Measurements from ENCODE around the gene POLG2.

Gene POLG2

DNA sequence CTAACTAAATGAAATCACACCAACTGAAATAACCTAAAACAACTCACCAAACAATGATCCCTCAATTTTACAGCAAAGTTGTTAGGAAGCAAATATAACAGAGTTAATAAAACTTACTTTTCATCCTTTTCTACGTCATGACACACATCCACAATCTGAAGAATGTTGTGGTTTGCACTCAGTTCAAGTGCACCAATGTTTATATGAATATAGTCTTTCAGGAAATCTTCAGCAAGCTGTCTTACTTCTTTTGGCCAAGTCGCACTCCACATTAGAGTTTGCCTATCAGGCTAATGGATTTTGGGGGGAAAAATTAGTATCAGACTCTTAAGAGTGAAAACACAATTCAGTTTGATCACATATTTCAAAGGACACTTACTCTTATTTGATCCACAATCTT is 6.0 kb upstream of the POLG2 start:
- TF ChIP-seq CTCF (conservative IDR thresholded peaks at IDR 0.05; ENCODE audit: low read depth, low read length): no peak
- peak; percentile 68 for DNase-seq (ENCODE audit: low read depth)
- peak overlapping the region; percentile 100 for H3K4me3 ChIP-seq (ENCODE audit: low read depth, low read length)

DNA sequence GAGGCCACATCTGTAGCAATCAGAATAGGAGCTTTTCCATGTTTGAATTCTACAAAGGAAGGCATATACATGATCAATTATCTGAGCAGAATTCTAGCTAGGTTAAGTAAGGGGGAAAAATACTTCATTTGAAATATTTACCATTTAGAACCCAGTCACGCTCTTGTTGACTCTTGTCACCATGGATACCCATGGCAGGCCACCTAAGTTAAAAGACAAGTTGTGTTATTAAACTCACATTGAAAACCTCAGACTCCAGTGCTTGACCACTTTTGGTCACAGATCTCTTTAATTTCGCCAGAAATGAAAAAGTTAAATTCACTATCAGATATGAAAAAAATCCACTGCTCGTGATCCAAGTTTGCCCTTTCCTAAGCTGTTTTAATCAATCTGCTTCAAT is 5.2 kb upstream of the POLG2 start:
- H3K4me3 ChIP-seq (ENCODE audit: low read depth, low read length): no peak overlapping the region
- DNase-seq (ENCODE audit: low read depth): no peak
- TF ChIP-seq CTCF (conservative IDR thresholded peaks at IDR 0.05; ENCODE audit: low read depth, low read length): no peak

DNA sequence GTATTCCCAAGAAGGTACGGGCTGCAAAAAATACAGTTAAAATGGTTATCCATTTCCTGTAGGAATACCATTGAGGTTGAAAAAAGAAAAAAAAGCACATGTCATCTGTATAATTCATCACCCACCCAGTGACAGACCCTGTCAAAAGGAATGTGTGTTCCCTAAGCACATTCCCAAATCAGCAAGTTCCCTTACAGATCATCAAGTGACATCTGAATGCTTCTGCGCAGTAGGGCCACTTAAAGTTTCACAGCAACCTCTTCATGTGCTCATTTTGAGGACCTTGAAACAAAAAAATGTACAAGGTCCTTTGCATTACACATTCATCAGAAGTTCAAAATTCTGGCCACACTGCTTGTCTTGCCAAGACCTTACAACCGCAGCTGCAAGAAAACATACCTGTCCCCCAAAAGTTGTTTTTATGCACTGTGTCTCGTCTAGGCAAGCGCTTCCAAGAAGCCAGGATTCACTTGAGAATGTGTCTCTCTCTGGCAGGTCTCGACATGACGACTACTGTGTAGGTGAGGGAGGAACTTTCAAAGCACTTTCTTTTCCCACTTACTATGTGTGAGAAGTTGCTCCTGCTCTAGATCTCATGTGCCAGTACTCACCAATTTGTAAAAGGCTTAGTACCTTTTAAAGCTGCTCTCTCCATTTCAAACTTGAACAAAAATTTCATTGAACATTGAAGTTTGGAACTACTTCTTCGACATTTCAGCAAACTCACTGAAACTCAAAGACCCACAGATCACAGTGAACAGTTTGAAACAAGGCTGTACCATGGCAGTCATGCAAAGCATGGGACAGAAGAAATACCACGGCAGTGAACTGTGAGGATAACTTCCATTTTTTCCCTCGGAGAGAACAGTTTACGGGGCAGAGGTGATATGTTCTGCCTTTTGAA is 4.3 kb upstream of the POLG2 start:
- TF ChIP-seq CTCF (conservative IDR thresholded peaks at IDR 0.05; ENCODE audit: low read depth, low read length): no peak
- no peak overlapping the region for H3K4me3 ChIP-seq (ENCODE audit: low read depth, low read length)
- DNase-seq (ENCODE audit: low read depth): no peak

DNA sequence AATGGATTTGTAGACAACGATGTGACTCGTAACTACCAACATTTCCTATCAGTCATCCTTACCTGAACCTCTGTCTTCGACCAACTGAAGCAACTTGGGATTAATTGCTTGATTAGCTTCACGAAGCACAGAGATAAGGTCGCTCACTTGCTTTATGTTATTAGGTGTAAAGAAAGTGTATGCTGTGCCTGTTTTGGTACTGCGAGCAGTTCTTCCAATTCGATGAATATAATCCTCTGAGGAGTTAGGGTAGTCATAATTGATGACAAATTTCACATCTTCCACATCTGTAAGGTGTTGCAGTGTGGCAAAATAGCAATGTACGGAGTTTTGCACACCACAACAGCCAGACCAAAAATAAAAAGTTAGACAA is 3.6 kb upstream of the POLG2 start:
- no peak for DNase-seq (ENCODE audit: low read depth)
- TF ChIP-seq CTCF (conservative IDR thresholded peaks at IDR 0.05; ENCODE audit: low read depth, low read length): no peak

DNA sequence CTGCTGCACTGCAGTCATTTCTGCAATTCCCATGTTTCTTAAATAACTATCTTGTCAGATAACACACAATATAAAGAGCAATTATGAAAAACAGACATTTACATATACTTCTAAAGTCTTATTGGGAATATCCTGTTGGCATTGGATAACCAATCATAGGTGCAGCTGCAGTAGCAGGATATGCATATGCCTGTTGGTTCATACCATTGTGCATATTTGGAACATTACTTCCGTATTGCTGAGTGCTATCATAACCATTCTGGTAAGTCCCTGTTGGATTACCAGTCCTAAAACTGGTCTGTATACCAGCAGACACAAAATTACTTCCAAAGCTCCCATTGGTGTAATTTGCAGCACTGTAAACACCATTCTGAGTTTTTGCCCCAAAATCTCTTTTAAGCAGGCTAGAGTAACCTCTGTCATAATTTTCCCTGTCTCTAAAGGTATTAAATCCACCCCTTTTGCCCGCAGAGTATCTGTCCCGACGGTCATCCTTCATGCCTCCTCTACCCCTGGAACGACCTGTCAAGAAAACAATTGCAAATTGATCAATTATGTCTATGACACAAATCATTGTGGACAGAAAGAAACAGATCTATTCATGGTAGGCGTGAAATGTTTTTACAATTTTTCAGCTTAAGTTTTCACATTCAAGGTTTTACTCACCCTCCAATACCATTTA is 3.1 kb upstream of the POLG2 start:
- no peak overlapping the region for H3K4me3 ChIP-seq (ENCODE audit: low read depth, low read length)
- no peak for TF ChIP-seq CTCF (conservative IDR thresholded peaks at IDR 0.05; ENCODE audit: low read depth, low read length)
- peak; percentile 48 for DNase-seq (ENCODE audit: low read depth)

More for the DNA sequence above, 3.6 kb upstream of the POLG2 start:
- no peak overlapping the region for H3K4me3 ChIP-seq (ENCODE audit: low read depth, low read length)

- no peak for DNase-seq (ENCODE audit: low read depth)
- no peak overlapping the region for H3K4me3 ChIP-seq (ENCODE audit: low read depth, low read length)
- TF ChIP-seq CTCF (conservative IDR thresholded peaks at IDR 0.05; ENCODE audit: low read depth, low read length): no peak
Measured at GRCh38 chr17:64498308-64499203, 1.7 kb upstream of the POLG2 start.

All from choroid plexus epithelial cell (primary cell).